ENCODE data around the gene PTMA. TPM values are rescaled to one million over a fixed set of nuclear protein-coding genes. Genes with fewer than 3 reads are reported as not detected.
A peak's percentile ranks its signal among the peaks of the same experiment; 100 is the strongest.
"Not testable (repeated sequence)": the region's sequence is repeated elsewhere in the genome, so short reads cannot be mapped to it uniquely, and the experiment has no call there.

PTMA gene
- polyA plus RNA-seq, 1 of the 3 experiments (the other 2 are of a cell fraction): 767 TPM

DNA sequence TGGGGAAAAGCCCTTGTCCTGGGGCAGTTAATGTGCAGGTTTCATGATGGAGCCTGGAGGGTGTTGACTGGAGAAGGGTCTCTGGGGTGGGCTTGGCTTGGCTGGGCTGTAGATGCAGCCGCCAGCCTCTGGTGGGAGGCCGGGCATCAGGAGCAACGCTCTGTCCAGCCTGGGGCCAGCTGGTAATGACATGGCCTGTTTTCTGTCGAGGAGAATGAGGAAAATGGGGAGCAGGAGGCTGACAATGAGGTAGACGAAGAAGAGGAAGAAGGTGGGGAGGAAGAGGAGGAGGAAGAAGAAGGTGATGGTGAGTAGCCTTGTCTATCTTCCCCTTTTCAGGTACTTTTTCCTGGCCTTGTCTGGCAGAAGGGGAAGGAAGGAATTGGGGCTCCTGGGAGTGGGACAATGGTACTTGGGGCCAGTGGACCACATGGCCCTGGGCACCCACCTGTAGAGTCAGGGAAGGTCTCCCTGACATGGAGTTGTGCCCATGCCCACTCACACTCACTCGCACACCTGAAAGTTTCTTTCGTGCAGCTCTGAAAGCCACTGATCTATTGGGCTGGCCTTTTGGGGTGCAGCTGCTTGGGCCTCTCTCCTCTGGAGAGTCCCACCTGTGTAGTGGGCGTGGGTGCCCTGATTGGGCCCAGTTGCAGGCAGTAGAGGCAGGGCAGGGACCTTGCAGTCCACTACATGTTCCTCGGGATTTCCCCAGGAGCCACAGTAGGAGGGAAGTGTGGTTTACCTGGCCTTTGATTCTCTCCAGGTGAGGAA, 3.5 kb downstream of the PTMA start:
- ChIA-PET POLR2A (interaction anchor here (0.7 to 1.4 kb wide), 6 partner anchors 8 to 151 kb away, joined by 3 to 4 read pairs (median 3); no protein-coding TSS in a partner anchor), CTCF (interaction anchor here (0.6 to 34.6 kb wide), 9 partner anchors 9 to 790 kb away, joined by 3 to 1218 read pairs (median 4); partner anchors contain the start of gene PDE6D)
- TF ChIP-seq TCF12 (IDR thresholded peaks at IDR 0.05) (no peak), FOXM1 (IDR thresholded peaks at IDR 0.05; ENCODE audit: low read depth) (no peak), MXI1 (IDR thresholded peaks at IDR 0.05; ENCODE audit: low read depth, low read length) (no peak), CTCF (IDR thresholded peaks at IDR 0.05) (no peak), ELF1 (IDR thresholded peaks at IDR 0.05) (no peak), RFX5 (IDR thresholded peaks at IDR 0.05; ENCODE audit: low read length) (no peak), USF1 (IDR thresholded peaks at IDR 0.05; ENCODE audit: borderline replicate concordance, low read depth) (no peak), SMC3 (IDR thresholded peaks at IDR 0.05; ENCODE audit: low read depth, low read length) (no peak), EZH2phosphoT487 (IDR thresholded peaks at IDR 0.05; ENCODE audit: borderline replicate concordance, low read depth) (no peak), GABPA (IDR thresholded peaks at IDR 0.05; ENCODE audit: low read depth) (no peak), FOSL2 (IDR thresholded peaks at IDR 0.05; ENCODE audit: borderline replicate concordance, low read depth) (no peak), RXRA (IDR thresholded peaks at IDR 0.05; ENCODE audit: borderline replicate concordance, low read depth) (no peak), POLR2AphosphoS5 (IDR thresholded peaks at IDR 0.05; ENCODE audit: low read depth, low read length) (no peak), GATA2 (CRISPR knock-in tag; IDR thresholded peaks at IDR 0.05) (no peak)
- TF ChIP-seq, protein P1, sequence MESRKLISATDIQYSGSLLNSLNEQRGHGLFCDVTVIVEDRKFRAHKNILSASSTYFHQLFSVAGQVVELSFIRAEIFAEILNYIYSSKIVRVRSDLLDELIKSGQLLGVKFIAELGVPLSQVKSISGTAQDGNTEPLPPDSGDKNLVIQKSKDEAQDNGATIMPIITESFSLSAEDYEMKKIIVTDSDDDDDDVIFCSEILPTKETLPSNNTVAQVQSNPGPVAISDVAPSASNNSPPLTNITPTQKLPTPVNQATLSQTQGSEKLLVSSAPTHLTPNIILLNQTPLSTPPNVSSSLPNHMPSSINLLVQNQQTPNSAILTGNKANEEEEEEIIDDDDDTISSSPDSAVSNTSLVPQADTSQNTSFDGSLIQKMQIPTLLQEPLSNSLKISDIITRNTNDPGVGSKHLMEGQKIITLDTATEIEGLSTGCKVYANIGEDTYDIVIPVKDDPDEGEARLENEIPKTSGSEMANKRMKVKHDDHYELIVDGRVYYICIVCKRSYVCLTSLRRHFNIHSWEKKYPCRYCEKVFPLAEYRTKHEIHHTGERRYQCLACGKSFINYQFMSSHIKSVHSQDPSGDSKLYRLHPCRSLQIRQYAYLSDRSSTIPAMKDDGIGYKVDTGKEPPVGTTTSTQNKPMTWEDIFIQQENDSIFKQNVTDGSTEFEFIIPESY (IDR thresholded peaks at IDR 0.05; ENCODE audit: borderline replicate concordance, low read depth): no peak
- Histone ChIP-seq H3K9me3 (no peaks in the 10 kb centered on the region), H3K9ac (peak overlapping the region; percentile 98; the same call in 1 of the 2 replicates), H3K27me3 (ENCODE audit: insufficient read depth) (no peaks in the 10 kb centered on the region), H3K79me2 (ENCODE audit: insufficient read depth) (peaks cover 52% of the 10 kb centered on the region), H3K4me2 (peak overlapping the region; percentile 97), H4K20me1 (ENCODE audit: insufficient read depth) (peaks cover 64% of the 10 kb centered on the region), H3K9me2 (no peaks in the 10 kb centered on the region), H3F3A (replicated peaks; ENCODE audit: insufficient read depth) (peaks cover 27% of the 10 kb centered on the region), H3K4me3 (ENCODE audit: low read depth in 2 of 2, low read length in 1 of 2) (peak overlapping the region; percentile 96 to 100), H3K4me1 (ENCODE audit: control insufficient read depth in 1 of 2, insufficient read depth in 2 of 2, low read depth in 1 of 2, low read length in 1 of 2) (peaks cover 20 to 38% of the 10 kb centered on the region in 2 experiments; a peak in 3 of 4 replicates), H3K27ac (ENCODE audit: low read depth in 2 of 2, low read length in 1 of 2) (peak overlapping the region; percentile 40 to 53; a peak in 3 of 4 replicates), H3K36me3 (replicated peaks in 1 of 2; ENCODE audit: control insufficient read depth in 1 of 2, insufficient read depth in 2 of 2, low read length in 1 of 2) (peaks cover 17 to 23% of the 10 kb centered on the region in 2 experiments), H2AFZ (ENCODE audit: low read depth) (no peak overlapping the region)
- 38% methylated on average over 7 of the region's 9 CpGs for WGBS (ENCODE audit: low lambda C conversion rate)
- no peak for DNase-seq

DNA sequence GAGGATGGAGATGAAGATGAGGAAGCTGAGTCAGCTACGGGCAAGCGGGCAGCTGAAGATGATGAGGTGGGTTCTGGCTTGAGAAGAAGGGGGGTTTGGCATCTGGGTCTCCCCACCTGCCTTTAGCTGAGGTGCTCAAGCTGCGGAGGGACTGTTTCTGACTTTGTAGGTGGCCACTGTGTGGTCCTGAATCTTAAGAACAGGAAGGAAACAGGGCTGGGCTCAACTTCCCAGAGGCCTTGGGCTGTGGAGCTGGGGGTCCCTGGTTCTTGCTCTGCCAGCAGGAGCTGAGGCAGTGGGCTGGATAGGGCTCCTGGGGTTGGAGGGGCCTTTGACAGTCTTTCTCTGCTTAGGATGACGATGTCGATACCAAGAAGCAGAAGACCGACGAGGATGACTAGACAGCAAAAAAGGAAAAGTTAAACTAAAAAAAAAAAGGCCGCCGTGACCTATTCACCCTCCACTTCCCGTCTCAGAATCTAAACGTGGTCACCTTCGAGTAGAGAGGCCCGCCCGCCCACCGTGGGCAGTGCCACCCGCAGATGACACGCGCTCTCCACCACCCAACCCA, 4.2 kb downstream of the PTMA start:
- Histone ChIP-seq H3K27ac (ENCODE audit: low read depth in 2 of 2, low read length in 1 of 2) (peak overlapping the region; percentile 18 to 53; a peak in 1 of 4 replicates), H4K20me1 (ENCODE audit: insufficient read depth) (peaks cover 64% of the 10 kb centered on the region), H3K36me3 (replicated peaks in 1 of 2; ENCODE audit: control insufficient read depth in 1 of 2, insufficient read depth in 2 of 2, low read length in 1 of 2) (peaks cover 17 to 23% of the 10 kb centered on the region in 2 experiments), H3K79me2 (ENCODE audit: insufficient read depth) (peaks cover 52% of the 10 kb centered on the region), H3K4me2 (peak overlapping the region; percentile 97), H3F3A (replicated peaks; ENCODE audit: insufficient read depth) (peaks cover 27% of the 10 kb centered on the region), H3K4me1 (ENCODE audit: control insufficient read depth in 1 of 2, insufficient read depth in 2 of 2, low read depth in 1 of 2, low read length in 1 of 2) (peaks cover 20 to 35% of the 10 kb centered on the region in 2 experiments; a peak in 3 of 4 replicates), H3K4me3 (ENCODE audit: low read depth in 2 of 2, low read length in 1 of 2) (peak overlapping the region; percentile 96 to 100; a peak in 2 of 4 replicates)
- not testable (repeated sequence) for H3K9ac ChIP-seq; H2AFZ ChIP-seq (ENCODE audit: low read depth); H3K9me2 ChIP-seq; H3K9me3 ChIP-seq; DNase-seq; H3K27me3 ChIP-seq (ENCODE audit: insufficient read depth)
- POLR2A ChIA-PET: interaction anchor here (0.9 to 1.4 kb wide), 2 partner anchors 8 to 30 kb away, joined by 3 read pairs; no protein-coding TSS in a partner anchor
- WGBS (ENCODE audit: low lambda C conversion rate): 74% methylated on average over 16 of the region's 18 CpGs
- CTCF ChIA-PET: interaction anchor here (0.7 to 34.6 kb wide), 12 partner anchors 8 to 148 kb away, joined by 3 to 1218 read pairs (median 18); partner anchors contain the start of gene PDE6D

GRCh38 chr2:231713406-231713729, 5.0 kb downstream of the PTMA start:
- peak overlapping the region; percentile 63; the same call in 1 of the 2 replicates for H3K4me2 ChIP-seq
- H3K36me3 ChIP-seq (replicated peaks in 1 of 2; ENCODE audit: control insufficient read depth in 1 of 2, insufficient read depth in 2 of 2, low read length in 1 of 2): peaks cover 17 to 23% of the 10 kb centered on the region in 2 experiments
- H2AFZ ChIP-seq (ENCODE audit: low read depth); H3K9me2 ChIP-seq; H3K4me3 ChIP-seq (ENCODE audit: low read depth in 2 of 2, low read length in 1 of 2); H3K9ac ChIP-seq; H3K27me3 ChIP-seq (ENCODE audit: insufficient read depth); H3K9me3 ChIP-seq; DNase-seq: not testable (repeated sequence)
- CTCF ChIA-PET: interaction anchor here (0.7 to 34.6 kb wide), 35 partner anchors 9 to 250 kb away, joined by 3 to 1218 read pairs (median 7); partner anchors contain the start of gene COPS7B
- peaks cover 51% of the 10 kb centered on the region for H3K79me2 ChIP-seq (ENCODE audit: insufficient read depth)
- H3F3A ChIP-seq (replicated peaks; ENCODE audit: insufficient read depth): peaks cover 27% of the 10 kb centered on the region
- peak overlapping the region; percentile 3 to 50; a peak in 3 of 4 replicates for H3K27ac ChIP-seq (ENCODE audit: low read depth in 2 of 2, low read length in 1 of 2)
- H3K4me1 ChIP-seq (ENCODE audit: control insufficient read depth in 1 of 2, insufficient read depth in 2 of 2, low read depth in 1 of 2, low read length in 1 of 2): peaks cover 20 to 32% of the 10 kb centered on the region in 2 experiments; a peak in 3 of 4 replicates
- POLR2A ChIA-PET: interaction anchor here (1.0 to 3.4 kb wide), 9 partner anchors 9 to 100 kb away, joined by 3 to 20 read pairs (median 6); no protein-coding TSS in a partner anchor
- peaks cover 64% of the 10 kb centered on the region for H4K20me1 ChIP-seq (ENCODE audit: insufficient read depth)

All from SK-N-SH (cell line).